ENCODE data around the gene MRGPRE.
"Not testable (repeated sequence)": the region's sequence is repeated elsewhere in the genome, so short reads cannot be mapped to it uniquely, and the experiment has no call there.

Gene MRGPRE

GRCh38 chr11:3231851-3232744, at the start of gene MRGPRE:
Gene MRGPRE (minus strand): TSS chr11:3232417. CDS start chr11:3228799, 3,618 bp downstream.
- peak; percentile 4 for DNase-seq

GRCh38 chr11:3281146-3281545, 48.9 kb upstream of the MRGPRE start:
- not testable (repeated sequence) for DNase-seq

- DNase-seq = not testable (repeated sequence)
These were observed 48.4 kb upstream of the MRGPRE start for GRCh38 chr11:3280662-3281061.

GRCh38 chr11:3278922-3279321, 46.7 kb upstream of the MRGPRE start:
- DNase-seq = not testable (repeated sequence)

- DNase-seq = not testable (repeated sequence)
These were observed 41.4 kb upstream of the MRGPRE start for GRCh38 chr11:3273629-3274028.

- not testable (repeated sequence) for DNase-seq
These were observed 30.3 kb upstream of the MRGPRE start for GRCh38 chr11:3262548-3262947.

- not testable (repeated sequence) for DNase-seq
These were observed 29.6 kb upstream of the MRGPRE start for GRCh38 chr11:3261831-3262230.

- not testable (repeated sequence) for DNase-seq
These were observed 25.3 kb upstream of the MRGPRE start for GRCh38 chr11:3257509-3257908.

GRCh38 chr11:3255241-3255640, 23.0 kb upstream of the MRGPRE start:
- not testable (repeated sequence) for DNase-seq

GRCh38 chr11:3254773-3255172, 22.6 kb upstream of the MRGPRE start:
- not testable (repeated sequence) for DNase-seq

GRCh38 chr11:3245071-3245470, 12.9 kb upstream of the MRGPRE start:
- no peak for DNase-seq

- no peak for DNase-seq
These were observed 11.7 kb upstream of the MRGPRE start for GRCh38 chr11:3243880-3244279.

GRCh38 chr11:3237119-3237518, 4.9 kb upstream of the MRGPRE start:
- no peak for DNase-seq

- no peak for DNase-seq
These were observed 2.6 kb upstream of the MRGPRE start for GRCh38 chr11:3234846-3235245.

GRCh38 chr11:3232956-3233355, 739 bp upstream of the MRGPRE start:
- no peak for DNase-seq

- DNase-seq = no peak
These were observed 717 bp downstream of the MRGPRE start for GRCh38 chr11:3231550-3231850.

- DNase-seq = no peak
These were observed 1.3 kb downstream of the MRGPRE start for GRCh38 chr11:3230636-3231549.

- DNase-seq = no peak
These were observed 2.3 kb downstream of the MRGPRE start for GRCh38 chr11:3229673-3230630.

- no peak for DNase-seq
These were observed 3.8 kb downstream of the MRGPRE start for GRCh38 chr11:3228445-3228829.

- no peak for DNase-seq
These were observed 4.4 kb downstream of the MRGPRE start for GRCh38 chr11:3227568-3228444.

- no peak for DNase-seq
These were observed 5.2 kb downstream of the MRGPRE start for GRCh38 chr11:3226846-3227567.
